ENCODE data around the gene TRABD2B.

TRABD2B gene

DNA sequence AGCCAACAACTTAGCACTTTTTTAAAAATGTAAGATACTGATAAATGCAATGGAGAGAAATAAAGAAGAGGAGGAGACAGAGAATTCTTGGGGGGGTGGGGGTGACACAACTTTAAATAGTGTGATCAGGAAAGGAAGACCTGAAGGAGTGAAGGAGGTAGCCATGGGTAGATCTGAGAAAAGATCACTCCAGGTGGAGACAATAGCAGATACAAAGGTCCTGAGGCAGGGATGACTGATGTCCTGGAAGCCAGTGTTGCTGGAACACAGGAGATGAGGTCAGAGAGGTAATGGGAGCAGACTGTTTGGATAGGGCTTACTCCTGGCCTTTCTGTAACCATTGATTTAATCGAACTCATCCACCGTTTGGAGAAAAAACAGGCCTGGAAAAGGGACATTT is 24.6 kb upstream of the TRABD2B start:
- no peak overlapping the region for H2BK15ac ChIP-seq (ENCODE audit: low read length)
- no peak overlapping the region for H3K4ac ChIP-seq (ENCODE audit: low read length)
- H2BK12ac ChIP-seq (ENCODE audit: low read length): no peak overlapping the region
- H3K79me1 ChIP-seq (ENCODE audit: low read depth, low read length): no peaks in the 10 kb centered on the region
- H3K4me1 ChIP-seq (ENCODE audit: control insufficient read depth in 2 of 2, insufficient read depth in 1 of 2, low read depth in 1 of 2, low read length in 2 of 2): peaks cover 0 to 9% of the 10 kb centered on the region in 2 donors
- no peak overlapping the region for H4K8ac ChIP-seq (ENCODE audit: low read depth, low read length)
- H3K9ac ChIP-seq (ENCODE audit: low read depth, low read length, poor library complexity): no peak overlapping the region
- WGBS, 2 donors (ENCODE audit: extremely low coverage in 2 of 2, insufficient read length in 2 of 2, insufficient replicate concordance in 1 of 2): no CpG with 5 or more reads among the region's 2 CpGs
- no peaks in the 10 kb centered on the region for H3K9me3 ChIP-seq (replicated peaks in 1 of 2; ENCODE audit: control insufficient read depth in 2 of 2, insufficient read depth in 1 of 2, low read depth in 1 of 2, low read length in 2 of 2)
- no peak overlapping the region for H2BK120ac ChIP-seq (ENCODE audit: low read depth, low read length)
- no peak overlapping the region for H2AFZ ChIP-seq (ENCODE audit: low read length)
- no peak overlapping the region for H3K14ac ChIP-seq (ENCODE audit: low read length)
- no peak overlapping the region for H3K18ac ChIP-seq (ENCODE audit: low read length)
- no peak overlapping the region for H2AK5ac ChIP-seq (ENCODE audit: low read depth, low read length)
- no peak overlapping the region for H3K23ac ChIP-seq (ENCODE audit: low read depth, low read length, poor library complexity)
- no peak overlapping the region for H3K4me3 ChIP-seq (ENCODE audit: low read length in 2 of 2)
- no peak overlapping the region for H4K91ac ChIP-seq (ENCODE audit: low read depth, low read length, poor library complexity)
- peaks cover 0 to 3% (median 0%) of the 10 kb centered on the region in 3 experiments for H3K27me3 ChIP-seq (ENCODE audit: control insufficient read depth in 3 of 3, insufficient read depth in 3 of 3, low read depth in 1 of 3, low read length in 3 of 3)
- H3K27ac ChIP-seq (replicated peaks; ENCODE audit: low read length): no peak overlapping the region
- no peak overlapping the region for H3K4me2 ChIP-seq (ENCODE audit: insufficient read depth, low read length, poor library complexity, severe bottlenecking)
- no peak overlapping the region for H2BK5ac ChIP-seq (ENCODE audit: low read length)
- H3K36me3 ChIP-seq (replicated peaks in 1 of 2; ENCODE audit: control insufficient read depth in 2 of 2, insufficient read depth in 2 of 2, low read length in 2 of 2): no peaks in the 10 kb centered on the region
- DNase-seq (ENCODE audit: low spot score): no peak

DNA sequence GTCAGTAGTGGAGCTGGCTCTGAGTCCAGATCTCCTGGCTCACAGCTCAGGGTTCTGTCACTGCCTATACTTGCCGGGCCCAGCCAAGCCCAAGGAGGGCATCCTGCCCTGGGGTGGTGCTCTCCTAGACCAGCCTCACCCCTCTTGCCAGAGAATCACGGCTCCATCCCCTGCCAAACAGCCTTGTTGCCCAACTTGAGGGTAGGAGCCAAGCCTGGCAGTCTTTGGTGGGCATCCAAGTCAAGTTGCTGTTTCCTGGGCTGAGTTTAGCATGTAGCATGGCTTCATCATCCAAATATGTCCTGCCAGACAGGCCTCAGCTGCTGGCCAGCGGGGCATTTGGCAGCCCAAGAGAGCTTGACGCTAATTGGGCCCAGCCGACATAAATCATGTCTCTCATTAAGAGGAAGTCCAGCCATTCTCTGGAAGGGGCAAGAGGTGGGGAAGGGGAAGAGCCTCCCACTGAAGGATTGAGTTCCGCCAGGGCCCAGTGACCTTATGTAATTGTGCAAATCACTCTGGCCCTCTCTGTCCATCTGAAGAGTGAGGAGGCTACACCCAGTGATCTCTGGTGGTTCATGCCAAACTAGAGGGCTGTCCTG is 22.6 kb upstream of the TRABD2B start:
- Histone ChIP-seq H3K27ac (replicated peaks; ENCODE audit: low read length) (no peak overlapping the region), H2BK120ac (ENCODE audit: low read depth, low read length) (no peak overlapping the region), H3K4me1 (ENCODE audit: control insufficient read depth in 2 of 2, insufficient read depth in 1 of 2, low read depth in 1 of 2, low read length in 2 of 2) (peaks cover 0 to 5% of the 10 kb centered on the region in 2 donors), H3K23ac (ENCODE audit: low read depth, low read length, poor library complexity) (no peak overlapping the region), H3K14ac (ENCODE audit: low read length) (no peak overlapping the region), H3K4me2 (ENCODE audit: insufficient read depth, low read length, poor library complexity, severe bottlenecking) (no peak overlapping the region), H3K9me3 (replicated peaks in 1 of 2; ENCODE audit: control insufficient read depth in 2 of 2, insufficient read depth in 1 of 2, low read depth in 1 of 2, low read length in 2 of 2) (no peaks in the 10 kb centered on the region), H2AK5ac (ENCODE audit: low read depth, low read length) (no peak overlapping the region), H4K8ac (ENCODE audit: low read depth, low read length) (no peak overlapping the region), H3K36me3 (replicated peaks in 1 of 2; ENCODE audit: control insufficient read depth in 2 of 2, insufficient read depth in 2 of 2, low read length in 2 of 2) (no peaks in the 10 kb centered on the region), H2BK15ac (ENCODE audit: low read length) (no peak overlapping the region), H3K18ac (ENCODE audit: low read length) (no peak overlapping the region), H2BK5ac (ENCODE audit: low read length) (no peak overlapping the region), H3K9ac (ENCODE audit: low read depth, low read length, poor library complexity) (no peak overlapping the region), H3K4me3 (ENCODE audit: low read length in 2 of 2) (no peak overlapping the region), H3K79me1 (ENCODE audit: low read depth, low read length) (no peaks in the 10 kb centered on the region), H3K27me3 (ENCODE audit: control insufficient read depth in 3 of 3, insufficient read depth in 3 of 3, low read depth in 1 of 3, low read length in 3 of 3) (peaks cover 0 to 3% (median 3%) of the 10 kb centered on the region in 3 experiments), H4K91ac (ENCODE audit: low read depth, low read length, poor library complexity) (no peak overlapping the region), H3K4ac (ENCODE audit: low read length) (no peak overlapping the region), H2BK12ac (ENCODE audit: low read length) (no peak overlapping the region), H2AFZ (ENCODE audit: low read length) (no peak overlapping the region)
- WGBS, 2 donors (ENCODE audit: extremely low coverage in 2 of 2, insufficient read length in 2 of 2, insufficient replicate concordance in 1 of 2): no CpG with 5 or more reads among the region's 6 CpGs
- no peak for DNase-seq (ENCODE audit: low spot score)

DNA sequence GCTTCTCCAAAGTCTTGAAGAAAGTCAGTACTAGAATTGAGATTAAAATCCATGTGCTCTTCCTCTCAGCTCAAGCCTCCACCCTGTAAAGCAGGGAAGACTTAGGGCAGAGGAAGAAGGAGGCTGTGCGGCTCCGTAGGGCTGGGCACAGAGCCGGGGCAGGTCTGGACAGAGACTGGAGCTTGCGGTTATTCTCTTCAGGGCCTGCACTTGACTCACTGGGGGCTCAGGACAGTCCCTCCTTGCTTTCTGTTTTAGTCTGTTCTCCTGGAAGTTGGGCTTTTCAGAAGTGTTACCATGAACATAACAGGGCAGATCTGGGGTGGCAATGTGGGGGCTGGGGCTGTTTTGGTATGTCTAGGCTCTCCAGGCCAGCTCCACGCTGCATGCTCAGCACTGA is 21.6 kb upstream of the TRABD2B start:
- H3K9ac ChIP-seq (ENCODE audit: low read depth, low read length, poor library complexity): no peak overlapping the region
- no peak overlapping the region for H3K4me2 ChIP-seq (ENCODE audit: insufficient read depth, low read length, poor library complexity, severe bottlenecking)
- H3K18ac ChIP-seq (ENCODE audit: low read length): no peak overlapping the region
- no peaks in the 10 kb centered on the region for H3K79me1 ChIP-seq (ENCODE audit: low read depth, low read length)
- no peak for DNase-seq (ENCODE audit: low spot score)
- no peak overlapping the region for H3K27ac ChIP-seq (replicated peaks; ENCODE audit: low read length)
- H2BK120ac ChIP-seq (ENCODE audit: low read depth, low read length): no peak overlapping the region
- no peak overlapping the region for H2BK12ac ChIP-seq (ENCODE audit: low read length)
- no peak overlapping the region for H3K4me3 ChIP-seq (ENCODE audit: low read length in 2 of 2)
- H3K23ac ChIP-seq (ENCODE audit: low read depth, low read length, poor library complexity): no peak overlapping the region
- no peak overlapping the region for H2AK5ac ChIP-seq (ENCODE audit: low read depth, low read length)
- H3K4me1 ChIP-seq (ENCODE audit: control insufficient read depth in 2 of 2, insufficient read depth in 1 of 2, low read depth in 1 of 2, low read length in 2 of 2): no peaks in the 10 kb centered on the region
- no peak overlapping the region for H2BK15ac ChIP-seq (ENCODE audit: low read length)
- no peaks in the 10 kb centered on the region for H3K36me3 ChIP-seq (replicated peaks in 1 of 2; ENCODE audit: control insufficient read depth in 2 of 2, insufficient read depth in 2 of 2, low read length in 2 of 2)
- H4K8ac ChIP-seq (ENCODE audit: low read depth, low read length): no peak overlapping the region
- no CpG with 5 or more reads among the region's 5 CpGs for WGBS, 2 donors (ENCODE audit: extremely low coverage in 2 of 2, insufficient read length in 2 of 2, insufficient replicate concordance in 1 of 2)
- H2BK5ac ChIP-seq (ENCODE audit: low read length): no peak overlapping the region
- H4K91ac ChIP-seq (ENCODE audit: low read depth, low read length, poor library complexity): no peak overlapping the region
- no peak overlapping the region for H3K14ac ChIP-seq (ENCODE audit: low read length)
- no peak overlapping the region for H3K4ac ChIP-seq (ENCODE audit: low read length)
- no peak overlapping the region for H2AFZ ChIP-seq (ENCODE audit: low read length)
- peaks cover 0 to 8% (median 3%) of the 10 kb centered on the region in 3 experiments for H3K27me3 ChIP-seq (ENCODE audit: control insufficient read depth in 3 of 3, insufficient read depth in 3 of 3, low read depth in 1 of 3, low read length in 3 of 3)
- no peaks in the 10 kb centered on the region for H3K9me3 ChIP-seq (replicated peaks in 1 of 2; ENCODE audit: control insufficient read depth in 2 of 2, insufficient read depth in 1 of 2, low read depth in 1 of 2, low read length in 2 of 2)

DNA sequence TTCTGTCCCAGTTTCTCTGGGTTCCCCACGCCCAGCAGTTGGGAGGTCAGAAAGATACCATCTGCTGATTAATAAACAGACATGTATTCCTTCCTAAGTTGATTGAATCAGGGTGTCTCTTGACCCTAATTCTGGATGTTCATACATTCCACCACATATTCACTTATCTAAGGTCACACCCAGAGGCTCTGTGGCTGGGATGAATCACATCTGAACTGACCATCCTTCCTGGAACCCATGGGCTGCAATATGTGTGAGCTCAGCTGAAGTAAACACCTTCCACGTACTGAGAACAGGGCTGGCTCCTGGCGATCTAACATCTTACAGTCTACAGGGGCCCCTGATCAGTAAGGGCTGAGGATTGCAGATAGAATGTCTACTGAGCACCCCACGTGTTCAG is 20.5 kb upstream of the TRABD2B start:
- peaks cover 0 to 11% (median 3%) of the 10 kb centered on the region in 3 experiments for H3K27me3 ChIP-seq (ENCODE audit: control insufficient read depth in 3 of 3, insufficient read depth in 3 of 3, low read depth in 1 of 3, low read length in 3 of 3)
- no peak overlapping the region for H4K8ac ChIP-seq (ENCODE audit: low read depth, low read length)
- H3K27ac ChIP-seq (replicated peaks; ENCODE audit: low read length): no peak overlapping the region
- H4K91ac ChIP-seq (ENCODE audit: low read depth, low read length, poor library complexity): no peak overlapping the region
- H3K4ac ChIP-seq (ENCODE audit: low read length): no peak overlapping the region
- H2AFZ ChIP-seq (ENCODE audit: low read length): no peak overlapping the region
- H3K4me2 ChIP-seq (ENCODE audit: insufficient read depth, low read length, poor library complexity, severe bottlenecking): no peak overlapping the region
- no peaks in the 10 kb centered on the region for H3K9me3 ChIP-seq (replicated peaks in 1 of 2; ENCODE audit: control insufficient read depth in 2 of 2, insufficient read depth in 1 of 2, low read depth in 1 of 2, low read length in 2 of 2)
- no peak overlapping the region for H2BK5ac ChIP-seq (ENCODE audit: low read length)
- no peak overlapping the region for H2BK15ac ChIP-seq (ENCODE audit: low read length)
- H3K18ac ChIP-seq (ENCODE audit: low read length): no peak overlapping the region
- H3K4me3 ChIP-seq (ENCODE audit: low read length in 2 of 2): no peak overlapping the region
- WGBS, 2 donors (ENCODE audit: extremely low coverage in 2 of 2, insufficient read length in 2 of 2, insufficient replicate concordance in 1 of 2): no CpG with 5 or more reads among the region's 4 CpGs
- H3K4me1 ChIP-seq (ENCODE audit: control insufficient read depth in 2 of 2, insufficient read depth in 1 of 2, low read depth in 1 of 2, low read length in 2 of 2): no peaks in the 10 kb centered on the region
- H3K79me1 ChIP-seq (ENCODE audit: low read depth, low read length): no peaks in the 10 kb centered on the region
- no peaks in the 10 kb centered on the region for H3K36me3 ChIP-seq (replicated peaks in 1 of 2; ENCODE audit: control insufficient read depth in 2 of 2, insufficient read depth in 2 of 2, low read length in 2 of 2)
- H2AK5ac ChIP-seq (ENCODE audit: low read depth, low read length): no peak overlapping the region
- H2BK12ac ChIP-seq (ENCODE audit: low read length): no peak overlapping the region
- H3K9ac ChIP-seq (ENCODE audit: low read depth, low read length, poor library complexity): no peak overlapping the region
- H3K14ac ChIP-seq (ENCODE audit: low read length): no peak overlapping the region
- H3K23ac ChIP-seq (ENCODE audit: low read depth, low read length, poor library complexity): no peak overlapping the region
- DNase-seq (ENCODE audit: low spot score): no peak
- H2BK120ac ChIP-seq (ENCODE audit: low read depth, low read length): no peak overlapping the region

Measured in neuronal stem cell (in vitro differentiated cells).